Stimulated activated CD4-positive, alpha-beta T cell treated with anti-CD3 and anti-CD28 coated beads, Interleukin-2, amount 100 ng/mL, for 48 hours (primary cell): ENCODE results near the gene TNNT3.

Experiments
- DNase-seq, 2 donors: peaks; one replicate each; pipeline ENCODE4 v3.0.0-alpha.2; 2020

Gene TNNT3

DNA sequence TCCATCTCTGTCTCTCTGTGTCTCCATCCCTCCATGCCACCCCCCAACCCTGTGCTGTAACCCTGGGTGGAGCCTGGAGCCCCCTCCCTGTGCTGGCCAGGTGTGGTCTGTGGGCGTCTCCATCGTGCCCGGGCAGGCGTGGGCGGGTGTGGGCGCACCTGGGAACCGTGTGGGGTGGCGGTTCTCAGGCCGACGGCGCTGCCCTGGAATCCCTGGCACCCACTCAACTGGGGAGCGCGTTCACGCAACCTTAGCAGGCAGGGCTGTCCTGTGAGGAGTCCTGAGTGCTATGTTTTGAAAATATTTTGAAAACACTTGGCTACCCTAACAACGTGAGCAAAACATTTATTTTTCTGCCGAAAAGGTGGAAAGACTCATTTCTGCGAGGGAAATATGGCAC is 4.7 kb downstream of the TNNT3 start:
- no peak for DNase-seq

DNA sequence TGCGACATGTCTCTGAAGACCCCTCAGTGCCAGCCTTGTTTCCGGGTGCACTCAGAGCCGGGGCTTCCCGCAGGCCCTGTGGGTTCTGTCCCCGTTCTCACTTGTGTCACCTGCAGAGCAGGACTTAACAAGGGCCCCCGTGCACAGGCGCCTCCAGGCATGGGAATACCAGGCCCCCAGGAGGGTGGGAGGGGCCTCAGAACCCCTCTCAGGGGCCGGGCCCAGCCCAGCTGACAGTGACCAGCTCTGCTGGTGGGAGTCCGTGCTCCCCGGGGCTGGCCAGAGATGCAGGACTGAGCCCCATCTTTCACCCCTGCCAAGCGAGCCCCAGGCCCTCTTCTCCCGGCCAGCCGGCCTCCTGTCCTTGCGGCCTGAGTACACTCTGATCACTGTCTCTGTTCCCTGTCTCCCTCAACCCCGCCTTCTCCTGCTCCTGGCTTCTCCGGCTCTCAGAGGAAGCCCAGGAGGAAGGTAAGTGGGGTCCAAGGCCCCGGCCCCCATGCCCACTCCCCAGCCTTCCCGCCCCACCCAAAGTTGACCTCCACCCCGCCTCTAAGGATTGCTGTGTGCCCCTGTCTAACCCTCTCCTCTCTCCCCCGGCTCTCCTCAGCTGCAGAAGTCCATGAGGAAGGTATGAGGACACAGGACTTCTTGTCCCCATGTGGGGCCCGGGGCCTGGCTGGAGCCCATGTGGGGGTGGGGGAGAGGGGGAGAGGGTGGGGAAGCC is 5.3 kb downstream of the TNNT3 start:
- DNase-seq: no peak

DNA sequence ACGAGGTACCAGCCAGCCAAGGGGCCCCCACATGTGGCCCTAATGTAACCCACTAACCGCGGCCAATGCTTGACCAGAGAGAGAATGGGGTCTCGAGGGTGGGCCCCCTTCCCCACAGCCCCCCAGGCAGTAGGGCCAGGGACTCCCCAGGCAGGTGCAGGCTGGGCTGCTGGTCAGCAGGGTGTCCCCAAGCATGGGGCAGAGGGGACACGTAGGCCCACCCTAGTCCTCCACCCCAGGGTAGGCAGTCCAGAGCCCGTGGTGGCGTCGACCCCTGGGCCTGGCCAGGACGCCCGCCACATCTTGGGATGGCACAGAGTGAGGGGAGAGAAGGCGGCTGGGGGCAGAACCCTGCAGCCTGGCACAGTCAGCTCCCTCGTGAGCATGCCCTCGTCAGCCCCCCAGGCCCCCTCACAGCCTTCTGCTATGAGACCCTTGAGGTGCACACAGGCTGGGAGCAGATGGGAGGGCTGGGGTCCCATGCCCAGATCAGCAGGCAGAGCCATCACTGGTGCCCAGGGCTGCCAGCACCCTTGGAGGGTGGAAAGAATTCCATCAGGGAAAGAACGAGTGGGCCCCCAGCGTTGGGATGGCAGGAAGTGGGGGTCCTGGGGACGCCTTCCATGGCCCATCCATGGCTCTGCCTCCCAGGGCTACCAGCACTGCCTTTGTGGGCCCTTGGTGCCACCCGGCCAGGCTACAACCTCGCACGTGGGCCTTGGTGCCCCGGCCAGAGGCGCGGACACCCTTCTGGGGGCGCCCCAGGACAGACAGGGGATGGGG is 6.1 kb downstream of the TNNT3 start:
- DNase-seq: no peak

DNA sequence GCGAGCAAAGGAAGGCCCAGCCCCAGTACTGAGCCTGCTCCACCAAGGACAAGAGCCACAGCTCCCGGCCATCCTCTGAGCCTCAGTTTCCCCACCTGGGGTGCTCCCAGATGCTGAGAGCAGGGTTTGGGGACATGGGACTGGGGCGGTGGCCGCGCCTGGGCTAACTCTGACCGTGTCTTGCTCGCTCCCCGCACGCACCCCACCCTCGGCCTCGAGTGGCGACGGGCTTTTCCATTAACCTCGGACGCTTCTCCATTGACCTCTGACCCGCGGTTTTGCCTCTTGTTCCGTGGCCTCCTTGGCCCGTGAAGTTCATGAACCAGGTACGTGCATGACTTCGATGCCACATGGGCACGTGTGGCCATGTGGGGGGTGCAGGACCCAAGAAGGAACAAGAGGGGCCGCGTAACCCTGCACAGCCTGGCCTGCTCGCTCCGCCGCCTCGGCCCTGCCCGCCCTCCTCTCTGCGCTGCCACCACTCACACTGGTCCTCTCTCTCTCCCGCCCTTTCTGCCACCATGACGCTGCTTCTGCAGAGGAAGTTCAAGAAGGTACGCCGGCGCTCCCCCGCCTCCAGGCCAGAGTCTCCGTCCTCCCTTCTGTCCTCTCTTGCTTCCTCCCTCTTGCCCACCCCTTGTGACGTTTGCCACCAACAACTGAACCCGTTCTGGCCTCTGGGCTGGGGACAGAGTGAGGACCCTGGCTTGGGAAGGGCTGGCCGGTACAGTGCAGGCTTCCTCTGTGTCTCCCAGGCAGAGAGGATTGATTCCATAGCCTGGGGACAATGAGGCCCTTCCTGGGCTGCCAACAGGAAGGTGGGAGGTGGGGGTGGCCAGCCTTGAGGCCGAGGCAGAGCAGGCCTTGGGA is 6.9 kb downstream of the TNNT3 start:
- no peak for DNase-seq

DNA sequence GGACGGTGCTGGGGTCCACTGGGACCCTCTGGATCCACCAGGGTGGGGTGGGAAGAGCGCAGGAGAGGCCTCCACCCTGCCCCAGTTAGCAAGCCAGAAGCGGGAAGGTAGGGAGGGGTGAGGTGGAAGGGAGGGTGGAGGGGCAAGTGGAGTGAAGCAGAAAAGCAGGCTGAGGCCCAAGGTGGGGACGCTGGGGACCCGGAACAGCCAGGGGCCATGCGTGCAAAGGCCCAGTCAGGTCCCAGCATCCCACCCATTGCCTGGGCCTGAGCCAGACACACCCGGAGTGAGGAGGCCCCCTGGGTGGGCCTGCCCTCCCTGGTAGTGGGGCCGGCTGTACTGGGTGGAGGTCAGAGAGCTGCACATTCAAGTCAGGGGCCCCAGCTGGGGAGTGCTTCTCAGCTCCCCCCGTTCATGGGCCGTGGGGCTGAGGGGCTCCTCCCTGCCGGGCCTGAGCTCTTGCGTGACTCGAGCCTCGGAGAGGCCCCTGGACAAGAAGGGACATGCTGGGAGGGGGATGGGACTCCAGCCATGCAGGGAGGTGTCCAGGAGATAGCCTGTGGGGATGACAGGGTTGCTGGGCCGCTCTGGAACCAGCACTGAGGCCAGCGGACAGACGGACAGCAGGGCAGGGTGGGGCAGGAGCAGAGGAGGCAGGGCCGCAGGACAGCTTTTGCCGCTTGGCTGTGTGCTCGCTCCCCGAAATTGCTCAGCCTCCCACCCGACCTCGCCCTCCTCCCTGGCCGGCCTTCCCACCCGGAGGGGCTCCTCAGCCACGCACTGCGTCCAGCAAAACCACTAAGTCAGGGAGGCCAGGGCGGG is 7.7 kb downstream of the TNNT3 start:
- DNase-seq: no peak

DNA sequence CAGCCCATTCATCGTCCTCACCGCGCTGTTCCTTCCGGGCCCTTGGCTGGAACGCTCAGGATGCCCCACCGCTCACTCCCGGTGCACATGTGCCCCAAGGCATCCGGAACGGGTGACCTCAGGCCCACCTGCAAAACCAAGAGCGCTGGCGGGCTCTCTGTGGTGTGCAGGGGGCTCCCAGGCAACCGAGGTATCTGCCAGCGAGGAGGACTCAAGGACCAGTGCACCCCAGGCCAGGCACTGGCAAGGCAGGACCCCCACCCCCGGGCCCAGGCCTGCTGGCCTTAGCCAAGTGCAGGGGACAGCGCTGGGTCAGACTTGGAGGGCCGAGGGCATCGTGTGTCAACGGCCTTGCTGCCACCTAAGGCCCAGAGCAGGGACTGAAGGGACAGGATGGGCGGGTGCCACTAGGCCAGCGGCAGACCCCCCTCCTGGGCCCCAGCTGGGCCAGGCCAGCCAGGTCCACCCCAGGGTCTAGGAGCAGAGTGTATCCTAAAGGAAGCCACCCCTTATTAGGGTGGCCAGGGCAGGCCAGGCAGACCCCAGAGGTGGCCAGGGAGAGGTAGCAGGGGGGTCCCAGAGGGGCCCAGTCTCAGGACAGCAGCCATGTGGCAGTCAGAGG is 8.5 kb downstream of the TNNT3 start:
- DNase-seq: no peak

DNA sequence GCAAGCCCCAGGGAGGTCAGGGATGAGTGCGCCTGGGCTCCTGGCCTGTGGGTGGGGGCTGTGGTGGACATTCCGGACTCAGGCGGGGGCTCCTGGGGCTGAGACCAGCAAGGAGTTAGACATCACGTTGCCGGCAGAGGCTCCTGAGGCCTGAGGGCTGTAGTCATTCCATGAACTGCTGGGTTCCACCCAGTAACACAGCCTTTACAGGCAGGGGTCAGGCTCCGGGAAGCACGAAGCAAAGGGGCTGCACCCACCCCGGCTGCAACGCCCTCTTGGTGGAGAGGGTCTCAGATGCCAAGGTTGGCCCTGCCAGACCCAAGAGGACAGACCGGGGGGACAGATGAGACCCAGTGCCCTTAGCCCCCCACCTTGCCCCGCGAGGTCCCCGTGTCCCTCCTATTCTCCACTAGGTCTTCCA is 9.0 kb downstream of the TNNT3 start:
- no peak for DNase-seq

DNA sequence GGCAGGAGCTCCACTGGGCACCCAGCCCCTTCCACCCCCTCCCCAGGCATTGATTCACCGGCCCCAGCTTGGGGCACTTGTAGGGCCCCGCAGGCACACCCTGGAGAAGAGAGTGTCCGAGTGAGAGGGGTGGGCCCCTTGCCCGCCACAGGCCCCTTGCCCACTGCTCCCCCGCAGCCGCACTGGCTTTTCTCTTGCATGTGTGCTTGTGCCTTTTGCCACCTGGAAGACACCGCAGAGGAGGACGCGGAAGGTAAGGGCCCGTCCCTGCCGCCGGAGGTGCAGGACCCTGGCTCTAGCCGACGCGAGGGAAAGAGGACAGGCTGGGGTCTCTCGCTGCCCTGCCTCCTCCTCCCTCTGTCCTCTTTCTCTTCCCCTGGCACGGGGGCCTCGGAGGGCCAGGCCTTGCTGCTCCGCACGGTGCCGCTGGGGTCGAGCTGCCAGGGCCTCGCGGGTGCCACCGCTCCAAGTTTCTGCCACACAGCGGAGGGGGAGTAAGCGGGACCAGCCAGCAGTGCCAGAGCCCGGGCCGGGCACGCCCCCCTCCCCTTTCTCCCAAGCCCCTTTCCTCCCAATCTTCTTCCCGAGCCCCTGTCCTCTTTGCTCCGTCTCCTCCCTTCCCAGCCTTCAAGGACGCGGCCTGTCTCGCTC is 9.5 kb downstream of the TNNT3 start:
- no peak for DNase-seq

DNA sequence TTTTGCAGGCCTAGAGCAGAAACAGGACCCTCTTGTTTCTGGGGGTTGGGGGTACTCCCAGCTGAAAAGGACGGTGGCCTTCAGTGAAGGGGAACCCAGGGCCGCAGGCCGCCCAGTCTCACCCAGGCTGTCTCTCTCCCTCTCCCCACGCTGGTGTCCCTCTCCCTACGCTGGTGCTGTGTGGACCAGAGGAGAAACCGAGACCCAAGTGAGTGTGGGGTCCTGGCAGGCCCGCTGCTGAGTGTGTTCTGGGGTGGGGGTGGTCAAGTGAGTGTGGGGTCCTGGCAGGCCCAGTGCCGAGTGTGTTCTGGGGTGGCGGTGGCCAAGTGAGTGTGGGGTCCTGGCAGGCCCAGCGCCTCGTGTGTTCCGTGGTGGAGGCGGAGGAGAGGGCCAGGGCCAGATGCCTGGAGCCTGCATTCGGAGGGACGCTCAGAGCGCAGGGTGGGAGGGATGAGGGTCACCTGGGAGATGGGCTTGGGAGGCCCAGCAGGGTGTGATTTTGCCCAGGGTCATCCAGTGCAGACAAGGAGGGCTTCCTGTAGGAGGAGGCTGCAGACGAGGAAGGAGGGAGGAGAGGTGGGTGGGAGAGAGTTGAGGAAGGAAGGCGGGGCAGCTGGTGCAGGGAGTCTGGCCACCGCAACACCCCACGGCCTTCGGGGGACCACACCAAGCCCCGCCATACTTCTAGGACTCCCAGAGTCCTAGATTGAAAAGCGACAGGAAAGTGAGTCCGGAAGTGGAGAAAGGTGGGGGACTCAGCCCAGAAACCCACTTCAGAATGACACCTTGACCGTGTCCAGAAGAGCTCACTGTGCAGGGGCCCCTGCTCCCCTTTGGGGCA is 10.3 kb downstream of the TNNT3 start:
- DNase-seq: no peak

DNA sequence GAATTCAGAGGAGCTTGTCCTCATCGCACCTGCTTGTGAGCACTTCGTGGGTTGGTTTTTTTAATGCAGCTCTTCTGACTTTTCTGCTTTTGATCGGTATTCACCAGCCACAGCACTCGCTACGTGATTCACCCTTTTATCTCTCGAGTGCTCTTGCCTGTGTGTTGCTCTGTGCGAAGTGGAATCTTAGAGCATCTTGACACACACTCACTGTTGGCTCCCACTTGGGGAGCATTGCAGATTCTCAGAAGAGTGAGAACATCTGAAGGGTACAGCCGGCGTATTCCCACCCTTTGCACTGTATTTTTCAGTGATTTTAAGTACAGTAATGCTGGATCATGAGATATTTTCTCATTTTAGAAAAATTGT is 10.9 kb downstream of the TNNT3 start:
- no peak for DNase-seq

DNA sequence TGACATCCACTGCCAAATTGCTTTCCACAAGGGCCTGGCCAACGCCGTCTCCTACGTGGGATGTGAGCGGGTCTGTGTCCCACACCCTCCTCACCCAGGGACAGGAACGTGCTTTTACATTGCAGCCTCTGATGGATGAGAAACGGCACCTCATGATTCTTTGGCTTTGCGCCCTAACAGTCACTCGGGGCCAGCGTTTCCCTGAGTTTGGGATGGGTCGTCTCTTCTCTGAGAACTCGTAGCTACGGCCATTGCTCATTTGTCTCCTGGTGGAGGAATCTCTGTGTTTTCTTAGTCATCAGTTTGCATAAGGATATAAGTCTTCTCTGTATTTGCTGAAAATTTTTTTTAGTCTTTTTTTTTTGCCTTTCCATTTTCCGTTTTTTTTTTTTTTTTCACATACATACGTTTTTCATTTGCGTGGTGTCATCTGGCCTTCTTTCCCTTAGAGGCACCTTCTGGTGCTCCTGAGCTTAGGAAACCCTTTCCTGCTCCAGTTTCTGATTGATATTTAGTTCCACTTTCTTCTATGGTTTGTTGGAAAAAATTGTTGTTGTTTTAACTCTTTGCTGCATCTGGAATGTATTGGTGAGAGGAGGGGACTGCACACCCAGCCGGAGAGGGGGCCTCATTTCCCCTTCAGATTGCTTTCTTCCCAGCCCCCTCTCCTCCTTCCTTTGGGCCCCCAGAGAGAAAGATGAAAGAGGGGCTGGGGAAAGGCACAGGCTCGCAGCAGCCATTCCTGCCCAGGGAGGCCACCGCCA is 12.0 kb downstream of the TNNT3 start:
- DNase-seq: no peak

DNA sequence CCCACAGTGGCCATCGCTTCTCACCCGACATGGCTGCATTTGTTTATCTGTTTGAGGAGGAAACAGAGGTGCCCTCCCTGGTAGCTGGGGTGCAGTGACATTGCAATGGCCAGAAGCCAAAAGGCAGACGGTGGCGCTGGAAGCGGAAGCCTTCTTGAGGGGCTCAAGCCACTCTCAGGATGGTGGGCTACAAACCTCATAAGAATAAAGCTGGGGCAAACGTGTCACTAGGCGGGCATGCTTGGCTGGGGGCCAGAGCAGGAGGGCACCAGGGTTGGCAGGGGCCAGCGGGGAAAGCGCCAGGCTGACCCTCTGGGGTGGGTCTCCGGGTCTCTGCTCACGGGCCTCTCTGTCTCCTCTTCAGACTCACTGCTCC is 12.6 kb downstream of the TNNT3 start:
- no peak for DNase-seq

DNA sequence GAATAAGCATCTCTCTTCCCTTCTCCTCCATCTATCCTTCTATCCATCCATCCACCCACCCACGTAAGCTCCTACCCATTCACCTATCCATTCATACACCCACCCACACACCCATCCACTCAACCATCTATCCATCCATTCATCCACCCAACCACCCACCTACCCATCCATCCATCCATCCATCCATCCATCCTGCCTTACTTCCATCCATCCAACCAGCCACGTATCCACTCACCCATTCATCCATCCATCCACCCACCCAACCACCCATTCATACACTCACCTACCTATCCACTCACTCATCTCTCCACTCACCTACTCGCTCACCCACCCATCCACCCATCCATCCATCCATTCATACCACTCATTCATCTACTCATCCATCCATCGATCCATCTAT is 13.2 kb downstream of the TNNT3 start:
- DNase-seq: no peak

DNA sequence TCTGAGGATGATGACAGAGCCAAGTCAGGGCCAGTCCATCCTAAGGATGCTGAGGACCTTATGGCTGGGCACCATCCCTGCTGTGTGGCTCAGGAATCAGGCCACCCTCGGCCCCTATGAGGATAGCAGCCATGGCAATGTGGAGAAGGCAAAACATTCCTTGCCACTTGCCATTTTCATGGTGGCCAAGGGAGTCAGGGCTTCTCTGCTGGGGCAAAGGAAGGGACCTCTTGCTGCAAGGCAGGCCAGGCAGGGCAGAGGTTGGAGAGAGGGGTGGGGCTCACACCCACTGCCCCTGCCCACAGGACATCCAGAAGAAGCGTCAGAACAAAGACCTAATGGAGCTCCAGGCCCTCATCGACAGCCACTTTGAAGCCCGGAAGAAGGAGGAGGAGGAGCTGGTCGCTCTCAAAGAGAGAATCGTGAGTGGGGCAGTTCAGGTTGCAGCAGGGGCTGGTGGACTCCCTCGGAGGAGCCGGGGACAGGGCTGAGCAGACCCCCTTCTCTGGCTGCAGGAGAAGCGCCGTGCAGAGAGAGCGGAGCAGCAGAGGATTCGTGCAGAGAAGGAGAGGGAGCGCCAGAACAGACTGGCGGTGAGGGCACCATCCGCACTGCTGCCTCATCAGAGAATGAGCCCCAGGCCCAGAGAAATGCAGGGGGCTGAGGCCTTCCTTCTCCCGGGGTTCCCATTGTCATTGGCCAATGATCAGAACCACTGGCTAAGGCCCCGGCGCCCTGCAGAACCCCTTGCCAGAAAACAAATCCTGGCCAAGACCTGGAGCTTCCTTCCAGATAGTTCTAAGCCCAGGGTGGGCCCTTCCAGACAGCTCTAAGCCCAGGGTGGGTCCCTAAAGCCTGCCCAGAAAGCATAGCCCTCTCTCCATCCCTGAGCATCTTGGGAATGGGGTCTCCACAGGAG is 14.2 kb downstream of the TNNT3 start:
- DNase-seq: no peak

DNA sequence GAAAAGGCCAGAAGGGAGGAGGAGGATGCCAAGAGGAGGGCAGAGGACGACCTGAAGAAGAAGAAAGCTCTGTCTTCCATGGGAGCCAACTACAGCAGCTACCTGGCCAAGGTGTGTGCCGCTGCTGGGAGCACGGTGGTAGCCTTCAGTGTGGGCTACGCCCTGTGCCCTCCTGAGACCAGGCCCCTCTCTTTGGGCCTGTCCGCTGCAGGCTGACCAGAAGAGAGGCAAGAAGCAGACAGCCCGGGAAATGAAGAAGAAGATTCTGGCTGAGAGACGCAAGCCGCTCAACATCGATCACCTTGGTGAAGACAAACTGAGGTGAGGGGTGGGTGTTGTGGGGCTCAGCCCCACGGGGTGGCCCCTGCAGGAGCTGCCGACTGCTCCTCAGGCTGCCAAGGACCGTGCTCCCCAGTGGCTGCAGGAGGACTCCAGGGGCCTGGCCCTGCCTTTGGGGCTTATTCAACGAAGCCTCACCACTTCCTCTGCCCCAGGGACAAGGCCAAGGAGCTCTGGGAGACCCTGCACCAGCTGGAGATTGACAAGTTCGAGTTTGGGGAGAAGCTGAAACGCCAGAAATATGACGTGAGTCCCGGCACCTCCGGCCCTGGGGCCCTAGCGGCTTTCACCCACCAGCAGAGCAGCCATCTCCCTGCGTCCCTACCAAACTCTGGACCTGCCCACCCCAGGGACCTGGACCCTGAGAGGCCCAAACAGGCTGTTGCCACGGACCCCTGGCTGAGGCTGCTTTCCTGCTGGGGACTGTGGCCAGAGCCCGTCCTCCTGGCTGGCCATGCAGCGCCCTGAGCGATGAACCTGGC is 15.0 kb downstream of the TNNT3 start:
- DNase-seq: no peak

DNA sequence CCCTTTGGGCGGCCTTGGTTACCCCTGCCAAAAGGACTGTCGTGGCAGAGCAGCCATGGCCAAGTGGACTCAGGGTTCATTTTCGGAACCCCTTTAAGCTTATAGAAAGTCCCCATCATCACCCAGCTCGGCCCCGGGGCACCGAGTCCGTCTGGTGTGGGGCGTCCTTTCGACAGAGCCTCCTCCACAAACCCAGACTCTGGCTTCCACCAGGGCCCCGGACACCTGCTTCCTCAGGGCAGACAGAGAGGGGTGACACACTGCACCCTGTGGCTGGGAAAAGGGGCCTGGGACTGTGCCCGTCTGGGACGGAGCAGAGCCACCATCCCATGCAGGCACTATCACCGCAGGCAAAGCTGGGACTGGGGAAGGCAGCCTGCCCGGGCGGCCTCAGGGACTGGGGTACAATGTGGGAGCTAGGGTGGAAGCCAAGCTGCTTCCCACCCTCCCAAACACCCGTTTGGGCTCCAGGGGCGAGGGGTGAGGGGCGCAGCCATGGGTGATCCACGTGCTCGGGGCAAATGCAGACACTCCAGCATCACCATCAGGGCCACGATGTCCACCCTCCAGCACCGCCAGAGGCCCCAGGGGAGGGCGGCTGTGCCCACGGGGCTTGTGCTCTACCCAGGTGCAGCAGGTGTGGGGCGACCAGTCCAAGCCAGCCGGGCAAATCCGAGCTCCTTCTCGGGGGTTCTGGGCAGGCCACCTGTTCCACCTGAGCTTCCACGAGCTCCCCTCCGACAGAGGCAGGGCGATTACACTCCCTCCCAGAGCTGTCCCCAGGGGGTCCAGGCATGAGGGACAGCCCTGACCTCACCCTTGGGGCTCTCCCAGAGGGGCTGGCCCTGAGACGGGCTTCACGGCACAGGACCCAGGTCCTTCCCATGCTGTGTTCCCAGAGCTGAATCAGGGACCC is 15.9 kb downstream of the TNNT3 start:
- no peak for DNase-seq
